Caco-2 (cell line): ENCODE results near the gene LYPD4. TPM values are rescaled to one million over a fixed set of nuclear protein-coding genes. Genes with fewer than 3 reads are reported as not detected.

Experiments used
- BruUV-seq: library from RNA; stranded (reverse); fragments of 400-500 nt; replicated peaks from 2 replicates; lab custom pipeline; 2021; lab: Mats Ljungman, UMichigan
- CTCF ChIA-PET: fragments of 300-600 bp; sonication (Branson Sonifier 250); formaldehyde crosslinking; loops from one replicate; lab custom pipeline; 2022; ENCODE audit warnings: antibody characterized with exemption; lab: Charles Lee
- POLR2A ChIA-PET: fragments of 300-600 bp; sonication (Branson Sonifier 250); formaldehyde crosslinking; loops from one replicate; lab custom pipeline; 2022; ENCODE audit warnings: antibody characterized with exemption; lab: Charles Lee
- DNase-seq, 2 experiments: peaks; one replicate each; pipeline versions ENCODE4 v3.0.0 to v3.0.0-alpha.2; 2020 to 2022
- H3K27me3 ChIP-seq: replicated peaks from 2 replicates; pipeline ENCODE4 v1.6.0; 2011; ENCODE audit warnings: low read length; ENCODE audit not compliant: control insufficient read depth, insufficient read depth
- H3K36me3 ChIP-seq: 2 replicates; pipeline ENCODE4 v1.5.1; 2011; ENCODE audit warnings: low read length; ENCODE audit not compliant: control insufficient read depth, insufficient read depth
- H3K4me1 ChIP-seq: fragments of 250-450 bp; sonication (Bioruptor Pico); 2 replicates; pipeline ENCODE4 v1.5.1; 2020; ENCODE audit warnings: mild to moderate bottlenecking
- H3K4me3 ChIP-seq: 2 replicates; pipeline ENCODE4 v1.5.1; 2011; ENCODE audit warnings: low read depth, mild to moderate bottlenecking, control low read depth, low read length
- H3K9me3 ChIP-seq: fragments of 250-450 bp; sonication (Bioruptor Pico); 2 replicates; pipeline ENCODE4 v1.5.1; 2020; ENCODE audit warnings: mild to moderate bottlenecking, moderate library complexity
- H3K27ac Mint-ChIP-seq: one replicate; pipeline ENCODE4 v1.8.0; 2022; ENCODE audit warnings: mixed read lengths; ENCODE audit not compliant: unreplicated experiment
- H3K27me3 Mint-ChIP-seq: one replicate; pipeline ENCODE4 v1.8.0; 2022; ENCODE audit warnings: mixed read lengths; ENCODE audit not compliant: insufficient read depth, unreplicated experiment
- H3K36me3 Mint-ChIP-seq: one replicate; pipeline ENCODE4 v1.8.0; 2022; ENCODE audit warnings: mild to moderate bottlenecking, mixed read lengths; ENCODE audit not compliant: insufficient read depth, unreplicated experiment
- H3K4me1 Mint-ChIP-seq: one replicate; pipeline ENCODE4 v1.8.0; 2022; ENCODE audit warnings: low read depth, mixed read lengths; ENCODE audit not compliant: unreplicated experiment
- H3K4me3 Mint-ChIP-seq: one replicate; pipeline ENCODE4 v1.8.0; 2022; ENCODE audit warnings: mild to moderate bottlenecking, moderate library complexity, mixed read lengths; ENCODE audit not compliant: unreplicated experiment
- H3K9me3 Mint-ChIP-seq: one replicate; pipeline ENCODE4 v1.8.0; 2022; ENCODE audit warnings: mixed read lengths; ENCODE audit not compliant: unreplicated experiment
- CTCF ChIP-seq, 2 experiments: fragments of 200-600 bp in 1 of 2; IDR thresholded peaks; 1 replicate in 1 of 2; 2 replicates in 1 of 2; pipeline versions ENCODE4 v1.5.1 to v1.8.0; 2011 to 2022; ENCODE audit warnings: antibody characterized with exemption in 1 of 2, control low read depth in 1 of 2, inconsistent platforms in 1 of 2, low read depth in 1 of 2, low read length in 1 of 2, mild to moderate bottlenecking in 1 of 2, moderate library complexity in 1 of 2; ENCODE audit not compliant: insufficient read depth in 1 of 2, severe bottlenecking in 1 of 2, unreplicated experiment in 1 of 2
- intact Hi-C: fragments of 100-400 bp; cut with micrococcal nuclease; formaldehyde crosslinking; loops from one replicate; pipeline ENCODE4 v1.10.0; 2022; ENCODE audit not compliant: unreplicated experiment
- total RNA-seq: library from RNA; stranded (reverse); gene quantifications from 2 replicates; pipeline ENCODE4 v1.2.3, GENCODE V29; 2022

Gene LYPD4
- total RNA-seq, 1 experiment from 2014 or later: not detected

- Histone ChIP-seq H3K27me3 (no peaks in the 10 kb centered on the region), H3K4me3 (no peak overlapping the region), H3K4me1 (peaks cover 12% of the 10 kb centered on the region), H3K36me3 (no peaks in the 10 kb centered on the region), H3K9me3 (peaks cover 5% of the 10 kb centered on the region; the same call in 1 of the 2 replicates)
- H3K36me3 Mint-ChIP-seq: no peaks in the 10 kb centered on the region
- no peak for DNase-seq
- peaks cover 9% of the 10 kb centered on the region for H3K27me3 Mint-ChIP-seq
- peaks cover 16% of the 10 kb centered on the region for H3K4me1 Mint-ChIP-seq
- ChIA-PET CTCF (interaction anchor here (0.6 to 1.1 kb wide), 2 partner anchors 156 to 450 kb away, joined by 3 to 7 read pairs; no protein-coding TSS in a partner anchor), POLR2A (no interaction called here)
- H3K9me3 Mint-ChIP-seq: peaks cover 11% of the 10 kb centered on the region
- H3K4me3 Mint-ChIP-seq: no peak overlapping the region
- intact Hi-C loops: no loop called here
- no peak for TF ChIP-seq CTCF (IDR thresholded peaks at IDR 0.05; ENCODE audit: insufficient read depth in 1 of 2, low read depth in 1 of 2, low read length in 1 of 2, severe bottlenecking in 1 of 2, unreplicated experiment in 1 of 2)
- no TSS peak for BruUV-seq
- no peak overlapping the region for H3K27ac Mint-ChIP-seq
These were observed 41.7 kb downstream of the LYPD4 start for GRCh38 chr19:41802770-41803169.

DNA sequence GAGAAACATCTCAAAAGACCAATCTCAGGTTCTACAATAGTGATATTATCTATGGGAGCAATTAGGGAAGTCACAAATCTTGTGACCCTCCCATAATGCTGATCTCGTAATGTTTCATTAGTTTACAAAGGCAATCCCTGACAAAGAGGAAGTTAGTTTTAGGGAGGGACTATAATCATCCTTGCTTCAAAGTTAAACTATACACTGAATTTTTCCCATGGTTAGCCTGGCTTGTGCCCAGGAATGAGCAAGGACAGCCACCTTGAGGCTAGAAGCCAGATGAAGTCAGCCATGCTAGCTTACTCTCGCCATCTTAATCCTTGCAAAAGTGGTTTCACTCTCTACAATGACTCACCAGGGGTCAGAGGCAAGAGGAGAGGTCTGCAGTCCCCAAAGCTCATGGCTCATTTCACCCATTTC lies 42.7 kb downstream of the LYPD4 start:
- Histone ChIP-seq H3K4me3 (no peak overlapping the region), H3K9me3 (peaks cover 5% of the 10 kb centered on the region; the same call in 1 of the 2 replicates), H3K27me3 (no peaks in the 10 kb centered on the region), H3K36me3 (no peaks in the 10 kb centered on the region), H3K4me1 (peaks cover 15% of the 10 kb centered on the region)
- ChIA-PET POLR2A (no interaction called here), CTCF (interaction anchor here (1.1 kb wide), 1 partner anchor 95 kb away, joined by 3 read pairs; no protein-coding TSS in a partner anchor)
- no peak for DNase-seq
- Mint-ChIP-seq H3K9me3 (peaks cover 11% of the 10 kb centered on the region), H3K4me3 (no peak overlapping the region), H3K36me3 (no peaks in the 10 kb centered on the region), H3K4me1 (peaks cover 16% of the 10 kb centered on the region), H3K27me3 (peaks cover 9% of the 10 kb centered on the region), H3K27ac (no peak overlapping the region)
- TF ChIP-seq CTCF (IDR thresholded peaks at IDR 0.05; ENCODE audit: insufficient read depth in 1 of 2, low read depth in 1 of 2, low read length in 1 of 2, severe bottlenecking in 1 of 2, unreplicated experiment in 1 of 2): no peak
- no TSS peak for BruUV-seq
- intact Hi-C loops: no loop called here

GRCh38 chr19:41801031-41801430 lies 43.5 kb downstream of the LYPD4 start:
- no TSS peak for BruUV-seq
- peaks cover 16% of the 10 kb centered on the region for H3K4me1 Mint-ChIP-seq
- TF ChIP-seq CTCF (IDR thresholded peaks at IDR 0.05; ENCODE audit: insufficient read depth in 1 of 2, low read depth in 1 of 2, low read length in 1 of 2, severe bottlenecking in 1 of 2, unreplicated experiment in 1 of 2): no peak
- H3K4me3 Mint-ChIP-seq: no peak overlapping the region
- POLR2A ChIA-PET: no interaction called here
- Histone ChIP-seq H3K27me3 (no peaks in the 10 kb centered on the region), H3K9me3 (peaks cover 5% of the 10 kb centered on the region; the same call in 1 of the 2 replicates), H3K36me3 (no peaks in the 10 kb centered on the region), H3K4me3 (no peak overlapping the region), H3K4me1 (peaks cover 16% of the 10 kb centered on the region)
- intact Hi-C loops: no loop called here
- CTCF ChIA-PET: no interaction called here
- H3K9me3 Mint-ChIP-seq: peaks cover 11% of the 10 kb centered on the region
- DNase-seq: no peak
- no peak overlapping the region for H3K27ac Mint-ChIP-seq
- H3K36me3 Mint-ChIP-seq: no peaks in the 10 kb centered on the region
- peaks cover 9% of the 10 kb centered on the region for H3K27me3 Mint-ChIP-seq
